Measurements from ENCODE around the gene WDR19. TPM values are rescaled to one million over a fixed set of nuclear protein-coding genes. Genes with fewer than 3 reads are reported as not detected.

WDR19 gene
- polyA plus RNA-seq, 1 of the 3 experiments (the other 2 are of a cell fraction) = 23.3 TPM

DNA sequence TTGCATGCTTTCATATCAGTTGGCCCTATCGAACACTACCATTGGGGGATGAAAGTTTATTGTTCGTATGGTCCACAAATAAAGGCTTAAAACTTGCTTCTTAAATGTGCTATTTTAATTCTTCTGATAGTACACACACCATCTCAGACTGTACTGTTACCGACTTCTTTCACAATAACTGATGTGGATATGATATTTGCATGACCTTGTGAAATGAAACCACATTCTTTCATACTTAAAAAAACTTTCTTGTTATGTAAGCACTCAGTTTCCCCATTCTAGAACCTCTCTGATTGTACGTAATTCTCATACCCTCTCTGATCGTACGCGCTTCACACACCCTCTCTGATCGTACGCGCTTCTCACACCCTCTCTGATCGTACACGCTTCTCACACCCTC, 12.0 kb upstream of the WDR19 start (continued):
- no peak for TF ChIP-seq MAX (IDR thresholded peaks at IDR 0.05; ENCODE audit: low read depth)
- TF ChIP-seq, protein P1, sequence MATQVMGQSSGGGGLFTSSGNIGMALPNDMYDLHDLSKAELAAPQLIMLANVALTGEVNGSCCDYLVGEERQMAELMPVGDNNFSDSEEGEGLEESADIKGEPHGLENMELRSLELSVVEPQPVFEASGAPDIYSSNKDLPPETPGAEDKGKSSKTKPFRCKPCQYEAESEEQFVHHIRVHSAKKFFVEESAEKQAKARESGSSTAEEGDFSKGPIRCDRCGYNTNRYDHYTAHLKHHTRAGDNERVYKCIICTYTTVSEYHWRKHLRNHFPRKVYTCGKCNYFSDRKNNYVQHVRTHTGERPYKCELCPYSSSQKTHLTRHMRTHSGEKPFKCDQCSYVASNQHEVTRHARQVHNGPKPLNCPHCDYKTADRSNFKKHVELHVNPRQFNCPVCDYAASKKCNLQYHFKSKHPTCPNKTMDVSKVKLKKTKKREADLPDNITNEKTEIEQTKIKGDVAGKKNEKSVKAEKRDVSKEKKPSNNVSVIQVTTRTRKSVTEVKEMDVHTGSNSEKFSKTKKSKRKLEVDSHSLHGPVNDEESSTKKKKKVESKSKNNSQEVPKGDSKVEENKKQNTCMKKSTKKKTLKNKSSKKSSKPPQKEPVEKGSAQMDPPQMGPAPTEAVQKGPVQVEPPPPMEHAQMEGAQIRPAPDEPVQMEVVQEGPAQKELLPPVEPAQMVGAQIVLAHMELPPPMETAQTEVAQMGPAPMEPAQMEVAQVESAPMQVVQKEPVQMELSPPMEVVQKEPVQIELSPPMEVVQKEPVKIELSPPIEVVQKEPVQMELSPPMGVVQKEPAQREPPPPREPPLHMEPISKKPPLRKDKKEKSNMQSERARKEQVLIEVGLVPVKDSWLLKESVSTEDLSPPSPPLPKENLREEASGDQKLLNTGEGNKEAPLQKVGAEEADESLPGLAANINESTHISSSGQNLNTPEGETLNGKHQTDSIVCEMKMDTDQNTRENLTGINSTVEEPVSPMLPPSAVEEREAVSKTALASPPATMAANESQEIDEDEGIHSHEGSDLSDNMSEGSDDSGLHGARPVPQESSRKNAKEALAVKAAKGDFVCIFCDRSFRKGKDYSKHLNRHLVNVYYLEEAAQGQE (IDR thresholded peaks at IDR 0.05; ENCODE audit: low read depth, low read length) = no peak
- TF ChIP-seq, protein P2, sequence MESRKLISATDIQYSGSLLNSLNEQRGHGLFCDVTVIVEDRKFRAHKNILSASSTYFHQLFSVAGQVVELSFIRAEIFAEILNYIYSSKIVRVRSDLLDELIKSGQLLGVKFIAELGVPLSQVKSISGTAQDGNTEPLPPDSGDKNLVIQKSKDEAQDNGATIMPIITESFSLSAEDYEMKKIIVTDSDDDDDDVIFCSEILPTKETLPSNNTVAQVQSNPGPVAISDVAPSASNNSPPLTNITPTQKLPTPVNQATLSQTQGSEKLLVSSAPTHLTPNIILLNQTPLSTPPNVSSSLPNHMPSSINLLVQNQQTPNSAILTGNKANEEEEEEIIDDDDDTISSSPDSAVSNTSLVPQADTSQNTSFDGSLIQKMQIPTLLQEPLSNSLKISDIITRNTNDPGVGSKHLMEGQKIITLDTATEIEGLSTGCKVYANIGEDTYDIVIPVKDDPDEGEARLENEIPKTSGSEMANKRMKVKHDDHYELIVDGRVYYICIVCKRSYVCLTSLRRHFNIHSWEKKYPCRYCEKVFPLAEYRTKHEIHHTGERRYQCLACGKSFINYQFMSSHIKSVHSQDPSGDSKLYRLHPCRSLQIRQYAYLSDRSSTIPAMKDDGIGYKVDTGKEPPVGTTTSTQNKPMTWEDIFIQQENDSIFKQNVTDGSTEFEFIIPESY (IDR thresholded peaks at IDR 0.05; ENCODE audit: borderline replicate concordance, low read depth) = no peak

- H3K9me2 ChIP-seq = no peaks in the 10 kb centered on the region
- no peak overlapping the region for H3K9ac ChIP-seq
- peak overlapping the region; percentile 0; the same call in 1 of the 2 replicates for H2AFZ ChIP-seq (ENCODE audit: low read depth)
- POLR2A ChIA-PET = no interaction called here
- peaks cover 0 to 4% of the 10 kb centered on the region in 2 experiments; a peak in 3 of 4 replicates for H3K4me1 ChIP-seq (ENCODE audit: control insufficient read depth in 1 of 2, insufficient read depth in 2 of 2, low read depth in 1 of 2, low read length in 1 of 2)
- no peaks in the 10 kb centered on the region for H4K20me1 ChIP-seq (ENCODE audit: insufficient read depth)
- H3K27me3 ChIP-seq (ENCODE audit: insufficient read depth) = no peaks in the 10 kb centered on the region
- H3K4me2 ChIP-seq = no peak overlapping the region
- no peaks in the 10 kb centered on the region for H3K36me3 ChIP-seq (replicated peaks in 1 of 2; ENCODE audit: control insufficient read depth in 1 of 2, insufficient read depth in 2 of 2, low read length in 1 of 2)
- CTCF ChIA-PET = interaction anchor here (0.5 kb wide), 1 partner anchor 490 kb away, joined by 3 read pairs; no protein-coding TSS in a partner anchor
- H3K9me3 ChIP-seq = no peaks in the 10 kb centered on the region
- TF ChIP-seq GABPA (IDR thresholded peaks at IDR 0.05; ENCODE audit: low read depth) (no peak), ELF1 (IDR thresholded peaks at IDR 0.05) (no peak), RCOR1 (IDR thresholded peaks at IDR 0.05; ENCODE audit: low read length) (no peak), FOXJ3 (CRISPR knock-in tag; IDR thresholded peaks at IDR 0.05) (no peak), SMC3 (IDR thresholded peaks at IDR 0.05; ENCODE audit: low read depth, low read length) (no peak), CHD2 (IDR thresholded peaks at IDR 0.05; ENCODE audit: low read length, partially characterized antibody) (no peak), USF2 (IDR thresholded peaks at IDR 0.05; ENCODE audit: borderline replicate concordance, low read depth, low read length) (no peak), MEF2A (IDR thresholded peaks at IDR 0.05; ENCODE audit: borderline replicate concordance, low read depth) (no peak)
- TF ChIP-seq, protein P3, sequence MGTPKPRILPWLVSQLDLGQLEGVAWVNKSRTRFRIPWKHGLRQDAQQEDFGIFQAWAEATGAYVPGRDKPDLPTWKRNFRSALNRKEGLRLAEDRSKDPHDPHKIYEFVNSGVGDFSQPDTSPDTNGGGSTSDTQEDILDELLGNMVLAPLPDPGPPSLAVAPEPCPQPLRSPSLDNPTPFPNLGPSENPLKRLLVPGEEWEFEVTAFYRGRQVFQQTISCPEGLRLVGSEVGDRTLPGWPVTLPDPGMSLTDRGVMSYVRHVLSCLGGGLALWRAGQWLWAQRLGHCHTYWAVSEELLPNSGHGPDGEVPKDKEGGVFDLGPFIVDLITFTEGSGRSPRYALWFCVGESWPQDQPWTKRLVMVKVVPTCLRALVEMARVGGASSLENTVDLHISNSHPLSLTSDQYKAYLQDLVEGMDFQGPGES (IDR thresholded peaks at IDR 0.05; ENCODE audit: low read depth, low read length) = no peak
- TF ChIP-seq, protein P4, sequence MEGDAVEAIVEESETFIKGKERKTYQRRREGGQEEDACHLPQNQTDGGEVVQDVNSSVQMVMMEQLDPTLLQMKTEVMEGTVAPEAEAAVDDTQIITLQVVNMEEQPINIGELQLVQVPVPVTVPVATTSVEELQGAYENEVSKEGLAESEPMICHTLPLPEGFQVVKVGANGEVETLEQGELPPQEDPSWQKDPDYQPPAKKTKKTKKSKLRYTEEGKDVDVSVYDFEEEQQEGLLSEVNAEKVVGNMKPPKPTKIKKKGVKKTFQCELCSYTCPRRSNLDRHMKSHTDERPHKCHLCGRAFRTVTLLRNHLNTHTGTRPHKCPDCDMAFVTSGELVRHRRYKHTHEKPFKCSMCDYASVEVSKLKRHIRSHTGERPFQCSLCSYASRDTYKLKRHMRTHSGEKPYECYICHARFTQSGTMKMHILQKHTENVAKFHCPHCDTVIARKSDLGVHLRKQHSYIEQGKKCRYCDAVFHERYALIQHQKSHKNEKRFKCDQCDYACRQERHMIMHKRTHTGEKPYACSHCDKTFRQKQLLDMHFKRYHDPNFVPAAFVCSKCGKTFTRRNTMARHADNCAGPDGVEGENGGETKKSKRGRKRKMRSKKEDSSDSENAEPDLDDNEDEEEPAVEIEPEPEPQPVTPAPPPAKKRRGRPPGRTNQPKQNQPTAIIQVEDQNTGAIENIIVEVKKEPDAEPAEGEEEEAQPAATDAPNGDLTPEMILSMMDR (IDR thresholded peaks at IDR 0.05) = no peak
- TF ChIP-seq, protein P2 (IDR thresholded peaks at IDR 0.05; ENCODE audit: borderline replicate concordance, low read depth) = no peak
- no peaks in the 10 kb centered on the region for H3K79me2 ChIP-seq (ENCODE audit: insufficient read depth)
- no peak overlapping the region for H3K27ac ChIP-seq (ENCODE audit: low read depth in 2 of 2, low read length in 1 of 2)
- no peak overlapping the region for H3K4me3 ChIP-seq (ENCODE audit: low read depth in 2 of 2, low read length in 1 of 2)
- DNase-seq = no peak
- peaks cover 5% of the 10 kb centered on the region for H3F3A ChIP-seq (replicated peaks; ENCODE audit: insufficient read depth)
Measured at GRCh38 chr4:39178706-39179105, 3.6 kb upstream of the WDR19 start.
